GM23248 (cell line): ENCODE data around the gene RUFY2. TPM values are rescaled to one million over a fixed set of nuclear protein-coding genes. Genes with fewer than 3 reads are reported as not detected.
A peak's percentile ranks its signal among the peaks of the same experiment; 100 is the strongest.

Experiments used
- DNase-seq: peaks from one replicate; pipeline ENCODE4 v3.0.0-alpha.2; 2015
- H2AFZ ChIP-seq: fragments of 200-600 bp; sonication (generic); 2 replicates; pipeline ENCODE4 v1.6.1; 2016; ENCODE audit warnings: antibody characterized with exemption
- H3F3A ChIP-seq: fragments of 200-600 bp; sonication (generic); 2 replicates; pipeline ENCODE4 v1.6.1; 2016; ENCODE audit warnings: mild to moderate bottlenecking, antibody characterized with exemption, mixed run types; ENCODE audit not compliant: insufficient read depth
- H3K27ac ChIP-seq: fragments of 200-600 bp; sonication (generic); 2 replicates; pipeline ENCODE4 v1.5.1; 2016; ENCODE audit warnings: mild to moderate bottlenecking
- H3K27me3 ChIP-seq: fragments of 200-600 bp; sonication (generic); replicated peaks from 2 replicates; pipeline ENCODE4 v1.6.1; 2016; ENCODE audit warnings: mild to moderate bottlenecking; ENCODE audit not compliant: insufficient read depth
- H3K36me3 ChIP-seq: fragments of 200-600 bp; sonication (generic); 2 replicates; pipeline ENCODE4 v1.6.1; 2016; ENCODE audit warnings: low read depth, mild to moderate bottlenecking
- H3K4me1 ChIP-seq: fragments of 200-600 bp; sonication (generic); 2 replicates; pipeline ENCODE4 v1.6.1; 2016; ENCODE audit warnings: mild to moderate bottlenecking; ENCODE audit not compliant: insufficient read depth
- H3K4me2 ChIP-seq: fragments of 200-600 bp; sonication (generic); one replicate; pipeline ENCODE4 v1.6.1; 2016; ENCODE audit warnings: mild to moderate bottlenecking; ENCODE audit not compliant: unreplicated experiment
- H3K4me3 ChIP-seq: fragments of 200-600 bp; sonication (generic); 2 replicates; pipeline ENCODE4 v1.5.1; 2016; ENCODE audit warnings: mild to moderate bottlenecking
- H3K79me2 ChIP-seq: fragments of 200-600 bp; sonication (generic); 2 replicates; pipeline ENCODE4 v1.6.1; 2016; ENCODE audit warnings: mild to moderate bottlenecking; ENCODE audit not compliant: insufficient read depth
- H3K9ac ChIP-seq: fragments of 200-600 bp; sonication (generic); 2 replicates; pipeline ENCODE4 v1.6.1; 2016; ENCODE audit warnings: mild to moderate bottlenecking
- H3K9me2 ChIP-seq: fragments of 200-600 bp; sonication (generic); 2 replicates; pipeline ENCODE4 v1.6.1; 2016; ENCODE audit warnings: mixed run types, mild to moderate bottlenecking, moderate library complexity; ENCODE audit not compliant: insufficient read depth
- H3K9me3 ChIP-seq: fragments of 200-600 bp; sonication (generic); one replicate; pipeline ENCODE4 v1.6.1; 2017; ENCODE audit warnings: low read depth
- H4K20me1 ChIP-seq: fragments of 200-600 bp; sonication (generic); 2 replicates; pipeline ENCODE4 v1.6.0; 2016; ENCODE audit not compliant: insufficient read depth
- EZH2 ChIP-seq: fragments of 200-600 bp; sonication (generic); IDR thresholded peaks from 2 replicates; pipeline ENCODE4 v1.6.1; 2018; ENCODE audit warnings: antibody characterized with exemption, mild to moderate bottlenecking; ENCODE audit not compliant: insufficient read depth, poor library complexity, severe bottlenecking
- EZH2phosphoT487 ChIP-seq: fragments of 200-600 bp; sonication (generic); IDR thresholded peaks from 2 replicates; pipeline ENCODE4 v1.6.1; 2018; ENCODE audit warnings: antibody characterized with exemption, moderate library complexity, mild to moderate bottlenecking, low read depth; ENCODE audit not compliant: insufficient read depth
- whole genome bisulfite sequencing, 2 experiments: methylation state at CpG; one replicate each; pipeline ENCODE4 v1.1.6; 2015 to 2017; ENCODE audit warnings: low lambda C conversion rate in 2 of 2, low coverage in 1 of 2; ENCODE audit errors: missing lambda C conversion rate in 2 of 2; 5-methylcytosine and 5-hydroxymethylcytosine counted together
- in situ Hi-C: fragments of 300-500 bp; cut with MboI; formaldehyde crosslinking; loops from 2 replicates; pipeline ENCODE4 v1.15.0; 2020
- polyA plus RNA-seq: library from polyadenylated mRNA; unstranded; fragments of >200 nt; fragmentation: Nextera tagmentation; extraction: Ambion mirVana; gene quantifications from 2 replicates; pipeline ENCODE4 v1.2.1, GENCODE V29; 2016
- total RNA-seq: library from RNA; depleted of rRNA; stranded (reverse); fragments of >200 nt; shearing (Covaris generic); gene quantifications from 2 replicates; pipeline ENCODE4 v1.2.3, GENCODE V29; 2014

RUFY2 gene
- total and polyA plus RNA-seq, 2 experiments from 2014 or later, result 11.2 to 20.6 TPM

- Histone ChIP-seq H3K27me3 (no peaks in the 10 kb centered on the region), H3K9me3 (no peaks in the 10 kb centered on the region), H3K79me2 (no peaks in the 10 kb centered on the region), H3K9ac (no peak overlapping the region), H3K4me3 (no peak overlapping the region), H3K27ac (no peak overlapping the region), H3F3A (no peaks in the 10 kb centered on the region), H3K4me2 (no peak overlapping the region), H3K36me3 (no peaks in the 10 kb centered on the region), H4K20me1 (no peaks in the 10 kb centered on the region), H2AFZ (no peak overlapping the region), H3K9me2 (no peaks in the 10 kb centered on the region), H3K4me1 (no peaks in the 10 kb centered on the region)
- TF ChIP-seq EZH2, result no peak
- no peak for TF ChIP-seq EZH2phosphoT487
- in situ Hi-C loops, result no loop called here
- DNase-seq, result no peak
- 93 to 97% methylated on average over 3 of the region's 3 CpGs for WGBS, 2 experiments
Observed at GRCh38 chr10:68419376-68419775, 12.3 kb upstream of the RUFY2 start.

GRCh38 chr10:68408898-68409518 lies 1.9 kb upstream of the RUFY2 start:
- DNase-seq, result no peak
- Histone ChIP-seq H3K36me3 (no peaks in the 10 kb centered on the region), H3F3A (peaks cover 10% of the 10 kb centered on the region; the same call in 1 of the 2 replicates), H3K9me3 (no peaks in the 10 kb centered on the region), H3K27ac (no peak overlapping the region), H3K4me2 (no peak overlapping the region), H3K79me2 (peaks cover 30% of the 10 kb centered on the region), H3K4me3 (no peak overlapping the region), H4K20me1 (no peaks in the 10 kb centered on the region), H3K27me3 (no peaks in the 10 kb centered on the region), H3K9ac (no peak overlapping the region), H2AFZ (no peak overlapping the region), H3K9me2 (no peaks in the 10 kb centered on the region), H3K4me1 (peaks cover 13% of the 10 kb centered on the region)
- no peak for TF ChIP-seq EZH2
- in situ Hi-C loops, result no loop called here
- WGBS, 2 experiments, result 98 to 100% methylated on average over 2 of the region's 2 CpGs

- Histone ChIP-seq H4K20me1 (no peaks in the 10 kb centered on the region), H3K9me3 (no peaks in the 10 kb centered on the region), H3K9ac (peak overlapping the region; percentile 96), H3K4me2 (peak overlapping the region; percentile 97), H3K27ac (peak overlapping the region; percentile 97), H3K9me2 (no peaks in the 10 kb centered on the region), H3K27me3 (no peaks in the 10 kb centered on the region), H3F3A (peaks cover 10% of the 10 kb centered on the region; the same call in 1 of the 2 replicates), H3K79me2 (peaks cover 57% of the 10 kb centered on the region), H3K36me3 (peaks cover 5% of the 10 kb centered on the region; the same call in 1 of the 2 replicates), H3K4me1 (peaks cover 13% of the 10 kb centered on the region), H2AFZ (peak overlapping the region; percentile 59), H3K4me3 (peak overlapping the region; percentile 86)
- in situ Hi-C loops, result no loop called here
- TF ChIP-seq EZH2 (no peak), EZH2phosphoT487 (no peak)
- 0 to 1% methylated on average over 29 to 33 of the region's 38 CpGs for WGBS, 2 experiments
- peak; percentile 92 for DNase-seq
Observed at GRCh38 chr10:68406111-68406814, 814 bp downstream of the RUFY2 start.

- no peaks in the 10 kb centered on the region for H4K20me1 ChIP-seq
- H3K27ac ChIP-seq, result no peak overlapping the region
- H3K9me3 ChIP-seq, result no peaks in the 10 kb centered on the region
- peaks cover 10% of the 10 kb centered on the region; the same call in 1 of the 2 replicates for H3F3A ChIP-seq
- H3K4me1 ChIP-seq, result peaks cover 13% of the 10 kb centered on the region
- H3K4me2 ChIP-seq, result no peak overlapping the region
- no peak overlapping the region for H3K9ac ChIP-seq
- no peak for TF ChIP-seq EZH2phosphoT487
- no peak for TF ChIP-seq EZH2
- in situ Hi-C loops, result no loop called here
- peaks cover 83% of the 10 kb centered on the region for H3K79me2 ChIP-seq
- 95 to 96% methylated on average over 4 of the region's 4 CpGs for WGBS, 2 experiments
- H3K4me3 ChIP-seq, result no peak overlapping the region
- H2AFZ ChIP-seq, result no peak overlapping the region
- H3K9me2 ChIP-seq, result no peaks in the 10 kb centered on the region
- no peaks in the 10 kb centered on the region for H3K27me3 ChIP-seq
- H3K36me3 ChIP-seq, result peaks cover 14% of the 10 kb centered on the region
- DNase-seq, result peak; percentile 4
Observed at GRCh38 chr10:68403701-68404100, 3.4 kb downstream of the RUFY2 start.
